IMR-90 (cell line): ENCODE results near the gene PSMA2.

Experiments
- CEBPB ChIP-seq: IDR thresholded peaks from 2 replicates; pipeline ENCODE4 v1.6.1; 2012; ENCODE audit warnings: low read depth, low read length, improper control_type of control experiment
- MAFK ChIP-seq: IDR thresholded peaks from 2 replicates; pipeline ENCODE4 v1.6.1; 2012; ENCODE audit warnings: low read depth, low read length, improper control_type of control experiment
- MAZ ChIP-seq: IDR thresholded peaks from 2 replicates; pipeline ENCODE4 v1.6.1; 2012; ENCODE audit warnings: low read depth, mild to moderate bottlenecking, low read length, improper control_type of control experiment, moderate library complexity, borderline replicate concordance
- POLR2A ChIP-seq: IDR thresholded peaks from 2 replicates; pipeline ENCODE4 v1.6.1; 2012; ENCODE audit warnings: mild to moderate bottlenecking, low read depth, low read length
- RCOR1 ChIP-seq: IDR thresholded peaks from 2 replicates; pipeline ENCODE4 v1.6.1; 2012; ENCODE audit warnings: mild to moderate bottlenecking, low read length, improper control_type of control experiment; ENCODE audit not compliant: insufficient replicate concordance
- RFX5 ChIP-seq: IDR thresholded peaks from 2 replicates; pipeline ENCODE4 v1.8.0; 2012; ENCODE audit warnings: low read depth, mild to moderate bottlenecking, low read length, moderate library complexity
- USF2 ChIP-seq: fragments of 150-350 bp; IDR thresholded peaks from 2 replicates; pipeline ENCODE4 v1.6.1; 2017; ENCODE audit warnings: mild to moderate bottlenecking, antibody characterized with exemption, low read length, low read depth
- TF ChIP-seq, protein P1 (sequence below): conservative IDR thresholded peaks from 2 replicates; pipeline ENCODE4 v1.5.1; 2012; ENCODE audit warnings: mild to moderate bottlenecking, low read depth, low read length, improper control_type of control experiment

DNA sequence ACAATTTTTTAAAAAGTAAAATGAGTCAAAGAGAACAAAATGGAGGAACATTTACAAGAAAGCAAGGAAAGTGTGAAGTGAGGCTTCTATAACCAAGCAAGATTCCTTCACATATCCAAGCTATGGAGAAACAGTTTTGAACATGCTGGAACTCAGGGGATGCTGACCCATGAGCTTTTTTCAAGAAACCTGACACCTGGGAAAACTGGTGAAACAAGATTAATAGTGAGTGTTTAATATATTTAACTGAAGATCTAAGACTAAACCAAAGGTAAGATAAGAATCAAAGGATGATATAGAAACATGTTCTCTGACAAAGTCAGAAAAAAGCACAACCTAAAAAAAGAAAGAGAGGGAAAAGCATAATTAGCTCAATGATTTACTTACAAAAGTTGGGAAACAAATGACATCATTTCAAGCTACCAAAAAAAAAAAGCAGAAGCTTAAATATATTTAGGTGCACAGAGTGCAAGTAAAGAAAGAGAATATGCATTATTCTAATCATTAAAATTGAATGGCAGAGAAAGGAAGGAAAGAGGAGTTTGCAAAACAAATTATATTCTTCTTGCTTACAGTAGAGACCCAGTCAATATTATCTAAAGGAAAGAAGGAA is 45.0 kb downstream of the PSMA2 start:
- TF ChIP-seq, protein P1, sequence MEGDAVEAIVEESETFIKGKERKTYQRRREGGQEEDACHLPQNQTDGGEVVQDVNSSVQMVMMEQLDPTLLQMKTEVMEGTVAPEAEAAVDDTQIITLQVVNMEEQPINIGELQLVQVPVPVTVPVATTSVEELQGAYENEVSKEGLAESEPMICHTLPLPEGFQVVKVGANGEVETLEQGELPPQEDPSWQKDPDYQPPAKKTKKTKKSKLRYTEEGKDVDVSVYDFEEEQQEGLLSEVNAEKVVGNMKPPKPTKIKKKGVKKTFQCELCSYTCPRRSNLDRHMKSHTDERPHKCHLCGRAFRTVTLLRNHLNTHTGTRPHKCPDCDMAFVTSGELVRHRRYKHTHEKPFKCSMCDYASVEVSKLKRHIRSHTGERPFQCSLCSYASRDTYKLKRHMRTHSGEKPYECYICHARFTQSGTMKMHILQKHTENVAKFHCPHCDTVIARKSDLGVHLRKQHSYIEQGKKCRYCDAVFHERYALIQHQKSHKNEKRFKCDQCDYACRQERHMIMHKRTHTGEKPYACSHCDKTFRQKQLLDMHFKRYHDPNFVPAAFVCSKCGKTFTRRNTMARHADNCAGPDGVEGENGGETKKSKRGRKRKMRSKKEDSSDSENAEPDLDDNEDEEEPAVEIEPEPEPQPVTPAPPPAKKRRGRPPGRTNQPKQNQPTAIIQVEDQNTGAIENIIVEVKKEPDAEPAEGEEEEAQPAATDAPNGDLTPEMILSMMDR: no peak
- TF ChIP-seq RFX5: no peak
- no peak for TF ChIP-seq CEBPB
- no peak for TF ChIP-seq POLR2A
- no peak for TF ChIP-seq MAFK
- no peak for TF ChIP-seq MAZ
- TF ChIP-seq USF2: no peak
- TF ChIP-seq RCOR1: no peak
